ENCODE results near the gene POLR1D. TPM values are rescaled to one million over a fixed set of nuclear protein-coding genes. Genes with fewer than 3 reads are reported as not detected.
A peak's percentile ranks its signal among the peaks of the same experiment; 100 is the strongest.

The POLR1D gene
- total RNA-seq, 1 donor, result 93.7 TPM

DNA sequence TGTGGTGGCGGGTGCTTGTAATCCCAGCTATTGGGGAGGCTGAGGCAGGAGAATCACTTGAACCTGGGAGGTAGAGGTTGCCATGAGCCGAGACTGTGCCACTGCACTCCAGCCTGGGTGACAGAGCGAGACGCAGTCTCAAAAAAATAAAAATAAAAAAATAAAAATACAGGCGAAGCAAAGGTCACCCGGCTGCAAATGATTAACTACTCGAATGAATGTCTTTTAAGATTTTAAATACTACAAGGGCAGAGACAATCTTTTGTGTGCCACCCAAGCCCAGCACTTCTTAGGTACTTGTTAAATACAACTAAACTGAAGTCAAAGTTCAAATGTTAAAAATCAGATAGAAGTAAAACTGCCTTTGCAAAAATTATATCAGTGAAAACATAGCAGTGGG, 8.1 kb upstream of the POLR1D start:
- H4K20me1 ChIP-seq (ENCODE audit: insufficient read depth, low read length), result peaks cover 14% of the 10 kb centered on the region

GRCh38 chr13:27617881-27618321, 3.8 kb upstream of the POLR1D start:
- Histone ChIP-seq H2AFZ (ENCODE audit: low read length) (no peak overlapping the region), H3K9me3 (ENCODE audit: low read depth, low read length) (no peaks in the 10 kb centered on the region), H3K36me3 (ENCODE audit: insufficient read depth, low read length) (peaks cover 6% of the 10 kb centered on the region), H3K4me1 (ENCODE audit: insufficient read depth, low read length) (peaks cover 19% of the 10 kb centered on the region), H3K4me2 (ENCODE audit: insufficient read depth, low read length) (no peak overlapping the region), H3K27ac (ENCODE audit: low read depth, low read length) (no peak overlapping the region), H4K20me1 (ENCODE audit: insufficient read depth, low read length) (peaks cover 24% of the 10 kb centered on the region), H3K27me3 (ENCODE audit: insufficient read depth, low read length) (no peaks in the 10 kb centered on the region), H3K79me2 (ENCODE audit: insufficient read depth, low read length) (peaks cover 77% of the 10 kb centered on the region), H3K4me3 (ENCODE audit: insufficient read depth, low read length) (no peak overlapping the region)
- peak; percentile 46 for DNase-seq (ENCODE audit: insufficient read length, low spot score, missing footprints)
- no peak for TF ChIP-seq CTCF (IDR thresholded peaks at IDR 0.05; ENCODE audit: extremely low read depth, low read depth, low read length)

More for the DNA sequence above, 8.1 kb upstream of the POLR1D start:
- no peak overlapping the region for H3K4me2 ChIP-seq (ENCODE audit: insufficient read depth, low read length)
- H2AFZ ChIP-seq (ENCODE audit: low read length), result no peak overlapping the region
- H3K79me2 ChIP-seq (ENCODE audit: insufficient read depth, low read length), result peaks cover 81% of the 10 kb centered on the region
- no peak overlapping the region for H3K27ac ChIP-seq (ENCODE audit: low read depth, low read length)
- no peaks in the 10 kb centered on the region for H3K27me3 ChIP-seq (ENCODE audit: insufficient read depth, low read length)
- H3K9me3 ChIP-seq (ENCODE audit: low read depth, low read length), result no peaks in the 10 kb centered on the region
- no peak for TF ChIP-seq CTCF (IDR thresholded peaks at IDR 0.05; ENCODE audit: extremely low read depth, low read depth, low read length)
- H3K36me3 ChIP-seq (ENCODE audit: insufficient read depth, low read length), result peaks cover 5% of the 10 kb centered on the region
- H3K4me1 ChIP-seq (ENCODE audit: insufficient read depth, low read length), result no peaks in the 10 kb centered on the region
- H3K4me3 ChIP-seq (ENCODE audit: insufficient read depth, low read length), result no peak overlapping the region
- no peak for DNase-seq (ENCODE audit: insufficient read length, low spot score, missing footprints)

- Histone ChIP-seq H3K36me3 (ENCODE audit: insufficient read depth, low read length) (peaks cover 14% of the 10 kb centered on the region), H4K20me1 (ENCODE audit: insufficient read depth, low read length) (peaks cover 32% of the 10 kb centered on the region), H3K79me2 (ENCODE audit: insufficient read depth, low read length) (peaks cover 79% of the 10 kb centered on the region), H3K4me1 (ENCODE audit: insufficient read depth, low read length) (peaks cover 19% of the 10 kb centered on the region), H2AFZ (ENCODE audit: low read length) (peak overlapping the region; percentile 93), H3K27ac (ENCODE audit: low read depth, low read length) (peak overlapping the region; percentile 42), H3K27me3 (ENCODE audit: insufficient read depth, low read length) (no peaks in the 10 kb centered on the region), H3K4me3 (ENCODE audit: insufficient read depth, low read length) (peak overlapping the region; percentile 94), H3K4me2 (ENCODE audit: insufficient read depth, low read length) (peak overlapping the region; percentile 98), H3K9me3 (ENCODE audit: low read depth, low read length) (no peaks in the 10 kb centered on the region)
- TF ChIP-seq CTCF (IDR thresholded peaks at IDR 0.05; ENCODE audit: extremely low read depth, low read depth, low read length), result no peak
- peak; percentile 54 for DNase-seq (ENCODE audit: insufficient read length, low spot score, missing footprints)
Measured at GRCh38 chr13:27619093-27619727, 2.5 kb upstream of the POLR1D start.

DNA sequence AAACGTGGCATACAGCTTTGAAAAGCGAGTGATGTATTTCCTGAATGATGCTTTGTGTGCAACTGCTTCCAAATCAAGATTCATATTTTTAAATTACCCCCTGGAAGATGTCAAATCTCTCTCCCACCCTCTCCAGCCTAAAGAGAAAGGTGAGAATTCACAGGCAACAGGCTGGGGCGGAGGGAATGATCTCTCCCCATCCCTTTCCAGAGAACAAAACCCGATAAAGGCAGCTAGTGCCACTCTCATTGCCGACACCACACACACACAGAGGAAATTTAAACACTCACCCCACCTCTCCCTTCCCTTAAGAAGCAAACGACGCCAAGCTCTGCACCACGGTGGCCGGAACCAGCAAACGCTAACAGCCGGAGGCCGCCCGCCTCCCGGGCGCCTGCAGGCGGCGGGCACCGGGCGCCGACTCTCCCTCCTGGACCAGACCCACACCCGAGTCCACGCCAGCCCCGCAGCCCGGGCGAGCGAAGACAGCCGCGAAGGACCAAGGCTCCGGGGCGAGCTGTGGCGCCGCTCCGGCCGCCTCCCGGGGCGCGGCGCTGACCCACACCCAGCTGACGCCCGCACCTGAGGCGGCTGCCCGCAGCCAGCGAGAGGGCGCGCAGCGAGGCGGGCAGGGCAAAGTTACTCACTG, 1.8 kb upstream of the POLR1D start:
- TF ChIP-seq CTCF (IDR thresholded peaks at IDR 0.05; ENCODE audit: extremely low read depth, low read depth, low read length), result no peak
- peaks cover 32% of the 10 kb centered on the region for H4K20me1 ChIP-seq (ENCODE audit: insufficient read depth, low read length)
- peak overlapping the region; percentile 98 for H3K4me2 ChIP-seq (ENCODE audit: insufficient read depth, low read length)
- DNase-seq (ENCODE audit: insufficient read length, low spot score, missing footprints), result peak; percentile 85
- no peaks in the 10 kb centered on the region for H3K27me3 ChIP-seq (ENCODE audit: insufficient read depth, low read length)
- H3K36me3 ChIP-seq (ENCODE audit: insufficient read depth, low read length), result peaks cover 15% of the 10 kb centered on the region
- no peaks in the 10 kb centered on the region for H3K9me3 ChIP-seq (ENCODE audit: low read depth, low read length)
- peak overlapping the region; percentile 42 for H3K27ac ChIP-seq (ENCODE audit: low read depth, low read length)
- H3K79me2 ChIP-seq (ENCODE audit: insufficient read depth, low read length), result peaks cover 80% of the 10 kb centered on the region
- H2AFZ ChIP-seq (ENCODE audit: low read length), result peak overlapping the region; percentile 93
- peaks cover 19% of the 10 kb centered on the region for H3K4me1 ChIP-seq (ENCODE audit: insufficient read depth, low read length)
- peak overlapping the region; percentile 94 for H3K4me3 ChIP-seq (ENCODE audit: insufficient read depth, low read length)
